ENCODE data around the gene KCNQ1.

Gene KCNQ1

DNA sequence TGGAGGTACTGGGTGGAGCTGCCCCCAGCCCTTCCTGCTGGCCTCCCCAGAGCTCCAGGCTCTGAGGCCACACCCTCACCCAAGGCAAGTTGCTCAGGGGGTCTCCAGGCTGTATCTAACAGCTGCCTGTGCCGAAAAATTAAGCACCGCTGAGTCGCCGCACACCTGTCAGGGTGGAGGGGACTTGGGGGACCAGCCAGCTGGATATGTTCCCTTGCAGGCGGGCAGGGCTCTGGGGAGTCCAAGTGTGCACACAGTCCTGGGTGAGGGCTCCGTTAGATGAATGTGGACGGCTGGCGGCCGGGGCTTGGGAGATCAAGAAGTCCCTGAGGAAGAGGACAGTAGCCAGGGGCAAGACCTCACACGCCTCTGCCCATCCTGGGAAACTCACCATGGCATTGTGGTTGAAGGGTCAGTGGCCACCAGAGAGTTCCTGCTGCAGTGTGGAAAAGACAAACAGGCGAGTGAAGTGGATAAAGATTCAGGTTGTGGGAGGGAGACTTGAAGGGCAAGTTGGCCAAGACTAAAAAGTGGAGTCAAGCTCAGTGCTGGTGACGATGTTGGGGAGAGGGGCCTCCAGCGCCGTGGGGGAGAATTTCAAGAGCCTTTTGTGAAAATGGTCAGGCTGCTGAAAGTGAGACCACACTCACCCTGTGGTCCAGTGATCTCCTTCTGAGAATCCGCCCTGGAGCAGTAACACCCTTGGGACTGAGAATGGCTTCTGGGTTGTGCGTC, 371.1 kb downstream of the KCNQ1 start:
- DNase-seq: no peak

GRCh38 chr11:2816523-2816922, 371.7 kb downstream of the KCNQ1 start:
- DNase-seq: no peak

DNA sequence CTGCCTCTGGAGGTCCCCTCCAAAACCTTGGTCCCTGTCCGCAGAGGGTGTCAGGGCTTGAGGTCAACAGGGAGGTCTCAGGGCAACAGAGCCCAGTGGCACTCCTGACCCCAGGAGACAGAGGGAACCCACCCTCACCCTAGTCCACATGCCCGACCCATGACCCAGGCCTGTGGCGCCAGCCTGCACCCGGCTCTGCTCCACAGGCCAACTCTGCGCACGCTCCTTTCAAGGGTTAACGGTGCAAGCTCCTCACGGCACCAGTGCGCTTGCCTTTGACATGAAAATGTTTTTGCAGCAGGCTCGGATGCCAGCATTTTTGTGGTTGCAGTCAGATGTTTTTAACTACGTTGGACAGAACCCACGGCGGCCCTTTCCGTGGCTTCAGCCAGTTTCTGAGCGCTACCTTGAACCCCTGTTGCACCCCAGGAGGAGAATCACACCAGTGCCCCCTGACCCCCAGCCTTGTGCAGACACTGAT, 372.2 kb downstream of the KCNQ1 start:
- no peak for DNase-seq

- no peak for DNase-seq
Measured at GRCh38 chr11:2817431-2817830, 372.6 kb downstream of the KCNQ1 start.

GRCh38 chr11:2818021-2818420, 373.2 kb downstream of the KCNQ1 start:
- DNase-seq: no peak

GRCh38 chr11:2818503-2818902, 373.7 kb downstream of the KCNQ1 start:
- DNase-seq: no peak

DNA sequence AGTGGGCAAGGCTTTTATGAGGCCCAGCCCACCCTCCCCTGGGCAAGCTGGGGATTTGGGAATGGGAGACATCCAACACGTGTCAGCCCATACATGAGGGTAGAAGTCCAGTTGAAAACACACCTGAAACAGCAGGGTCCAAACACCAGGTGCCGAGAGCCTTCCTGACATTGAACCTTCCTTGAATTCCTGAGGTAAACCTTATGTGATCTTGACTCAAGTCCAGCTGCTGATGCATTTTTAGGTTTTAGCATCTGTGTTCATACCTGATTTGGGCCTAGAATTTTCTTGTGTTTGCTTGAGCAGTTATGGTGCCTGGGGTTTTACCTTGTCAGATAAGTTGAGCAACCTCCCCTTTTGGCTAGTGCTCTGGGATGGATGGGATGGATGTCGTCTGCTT, 374.5 kb downstream of the KCNQ1 start:
- no peak for DNase-seq

GRCh38 chr11:2820976-2821375, 376.2 kb downstream of the KCNQ1 start:
- no peak for DNase-seq

DNA sequence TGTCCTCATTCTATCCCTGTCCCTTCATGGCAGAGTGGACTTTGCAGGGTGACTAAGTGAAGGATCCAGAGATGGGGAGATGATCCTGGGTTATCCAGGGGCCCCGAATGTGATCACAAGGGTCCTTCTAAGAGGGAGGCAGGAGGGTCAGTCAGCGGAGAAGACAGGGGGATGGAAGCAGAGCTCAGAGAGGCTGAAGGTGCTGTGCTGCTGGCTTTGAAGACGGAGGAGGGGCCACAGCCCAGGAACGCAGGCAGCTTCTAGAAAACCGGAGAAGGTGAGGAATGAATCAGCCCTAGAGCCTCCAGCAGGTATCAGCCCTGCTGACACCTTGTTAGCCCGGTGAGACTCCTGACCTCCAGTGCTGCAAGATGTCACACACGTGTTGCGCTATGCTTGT, 377.1 kb downstream of the KCNQ1 start:
- no peak for DNase-seq

DNA sequence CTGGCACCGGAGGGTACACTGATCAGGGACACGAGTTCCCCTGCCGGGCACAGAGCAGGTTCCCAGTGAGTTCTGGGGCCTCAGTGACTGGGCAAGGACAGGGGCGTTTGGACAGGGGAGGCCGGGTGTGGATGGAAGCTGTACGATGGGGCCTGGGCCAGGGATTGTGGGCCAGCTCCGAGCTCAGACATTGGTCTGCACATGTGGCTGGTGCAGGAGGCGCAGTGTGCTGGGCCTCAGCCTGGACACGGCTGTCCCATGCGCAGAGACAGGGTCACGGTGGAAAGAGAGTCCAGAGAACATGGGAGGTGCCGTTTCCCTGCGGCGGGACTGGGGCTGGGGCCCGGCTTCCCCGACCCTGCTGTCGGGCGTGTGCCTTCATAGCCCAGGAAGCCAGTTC, 380.0 kb downstream of the KCNQ1 start:
- no peak for DNase-seq

GRCh38 chr11:2825261-2825888, 380.6 kb downstream of the KCNQ1 start:
- DNase-seq: no peak

DNA sequence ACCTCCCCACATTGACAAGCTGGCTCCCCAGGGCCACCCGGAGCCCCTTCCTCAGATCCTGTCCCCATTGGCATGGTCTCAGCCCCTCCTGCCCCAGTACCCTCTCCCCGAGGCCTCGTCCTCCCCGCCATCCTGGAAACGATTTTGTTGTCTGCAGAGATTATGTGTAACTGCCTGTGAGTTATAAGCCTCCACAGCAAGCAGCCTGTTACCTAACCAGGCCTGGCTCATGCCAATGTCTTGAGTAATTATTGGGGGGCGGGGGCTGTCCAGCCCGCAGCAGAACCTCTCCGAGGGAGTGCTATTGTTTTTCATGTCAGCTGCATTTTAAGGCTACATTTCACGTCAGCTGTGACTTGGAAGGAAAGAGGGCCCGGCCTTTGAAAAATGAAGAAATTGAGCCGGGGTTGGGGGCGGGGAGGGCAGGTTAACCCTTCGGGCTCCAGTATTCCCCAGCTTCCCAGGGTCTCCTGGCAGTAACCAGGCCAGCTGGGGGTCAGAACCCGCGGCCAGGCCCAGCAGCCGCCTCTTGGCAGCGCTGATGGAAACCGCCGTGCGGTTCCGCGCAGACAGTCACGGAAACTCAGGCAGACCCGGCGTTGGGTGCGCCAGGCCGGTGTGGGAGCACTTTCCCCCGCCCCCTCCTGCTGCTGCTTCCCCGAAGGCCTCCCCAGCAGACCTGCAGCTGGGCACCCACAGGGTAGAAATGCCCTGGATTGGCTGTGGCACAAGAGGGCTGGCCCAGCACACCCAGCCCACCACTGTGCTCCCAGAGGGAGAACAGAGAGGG, 381.3 kb downstream of the KCNQ1 start:
- no peak for DNase-seq

GRCh38 chr11:2826679-2827056, 381.9 kb downstream of the KCNQ1 start:
- no peak for DNase-seq

DNA sequence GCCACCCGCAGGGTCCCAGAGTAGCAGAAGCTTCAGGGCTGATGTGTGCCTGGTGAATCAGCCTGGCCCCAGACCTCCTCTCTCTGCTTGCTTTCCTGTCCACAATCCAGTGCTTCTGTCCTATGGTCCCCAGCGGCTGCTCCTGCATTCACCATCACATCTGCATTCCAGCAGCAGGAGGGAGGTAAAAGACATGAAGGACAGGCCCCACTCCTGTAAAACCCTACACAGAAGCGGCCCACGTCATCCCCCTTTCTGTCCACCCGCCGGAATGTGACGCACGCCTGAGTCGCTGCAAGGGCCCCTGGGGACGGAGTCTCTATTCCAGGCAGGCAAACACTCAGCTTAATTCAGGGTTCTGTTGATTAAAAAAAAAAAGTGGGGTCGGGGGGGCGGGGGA, 382.4 kb downstream of the KCNQ1 start:
- no peak for DNase-seq

GRCh38 chr11:2827792-2828191, 383.0 kb downstream of the KCNQ1 start:
- no peak for DNase-seq

DNA sequence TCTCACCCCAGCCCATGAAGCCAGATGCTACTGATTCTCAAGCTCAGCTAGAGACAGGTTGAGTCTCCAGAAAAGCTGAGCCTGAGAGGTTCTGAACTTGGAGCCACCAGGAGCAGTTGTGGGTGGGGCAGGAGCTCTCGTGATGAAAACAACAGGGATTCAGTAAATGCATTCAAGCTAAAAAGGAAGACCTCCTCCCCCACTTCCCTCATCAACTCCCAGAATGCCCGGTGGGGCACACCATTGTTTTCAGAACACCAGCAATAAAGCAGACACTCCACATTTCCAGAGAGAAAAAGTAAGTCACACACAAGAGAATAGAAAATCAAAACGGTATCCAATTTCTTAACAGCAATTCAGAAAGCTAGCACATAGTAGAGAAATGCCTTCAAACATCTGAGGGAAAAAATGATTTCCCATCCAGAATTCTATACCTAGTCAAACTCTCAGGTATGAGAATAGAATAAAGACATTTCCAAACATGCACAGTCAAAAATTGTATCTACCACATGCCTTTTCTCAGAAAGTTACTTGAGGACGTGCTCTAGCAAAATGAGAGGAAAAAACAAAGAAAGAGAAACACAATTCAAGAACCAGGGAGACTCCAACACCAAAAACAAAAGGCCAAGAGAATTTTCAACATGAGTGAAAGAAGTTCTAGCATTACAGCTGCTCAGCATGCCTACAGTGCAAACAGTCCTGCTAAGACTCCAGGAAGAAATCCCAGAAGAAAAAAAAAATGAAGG, 383.9 kb downstream of the KCNQ1 start:
- no peak for DNase-seq

- DNase-seq: no peak
Measured at GRCh38 chr11:2830030-2830812, 385.4 kb downstream of the KCNQ1 start.

DNA sequence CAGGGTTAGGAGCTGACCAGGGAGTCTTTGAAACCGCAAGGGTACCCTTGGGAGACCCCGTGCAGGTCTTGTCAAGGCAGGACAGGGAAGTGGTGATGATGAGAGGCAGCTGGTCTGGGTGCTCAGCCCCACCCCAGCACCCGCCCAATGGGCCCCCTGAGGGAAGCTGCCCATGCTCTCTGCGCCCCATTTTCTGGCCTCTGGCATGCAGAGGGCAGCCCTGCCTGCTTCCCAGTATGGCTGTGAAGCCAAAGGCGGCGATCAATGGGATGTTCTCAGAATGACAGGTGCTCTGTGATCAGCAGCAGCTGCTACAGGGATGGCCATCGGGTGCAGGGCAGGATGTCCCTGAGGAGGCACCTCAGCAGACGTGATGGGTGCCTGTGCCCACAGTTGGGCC, 386.1 kb downstream of the KCNQ1 start:
- no peak for DNase-seq

DNA sequence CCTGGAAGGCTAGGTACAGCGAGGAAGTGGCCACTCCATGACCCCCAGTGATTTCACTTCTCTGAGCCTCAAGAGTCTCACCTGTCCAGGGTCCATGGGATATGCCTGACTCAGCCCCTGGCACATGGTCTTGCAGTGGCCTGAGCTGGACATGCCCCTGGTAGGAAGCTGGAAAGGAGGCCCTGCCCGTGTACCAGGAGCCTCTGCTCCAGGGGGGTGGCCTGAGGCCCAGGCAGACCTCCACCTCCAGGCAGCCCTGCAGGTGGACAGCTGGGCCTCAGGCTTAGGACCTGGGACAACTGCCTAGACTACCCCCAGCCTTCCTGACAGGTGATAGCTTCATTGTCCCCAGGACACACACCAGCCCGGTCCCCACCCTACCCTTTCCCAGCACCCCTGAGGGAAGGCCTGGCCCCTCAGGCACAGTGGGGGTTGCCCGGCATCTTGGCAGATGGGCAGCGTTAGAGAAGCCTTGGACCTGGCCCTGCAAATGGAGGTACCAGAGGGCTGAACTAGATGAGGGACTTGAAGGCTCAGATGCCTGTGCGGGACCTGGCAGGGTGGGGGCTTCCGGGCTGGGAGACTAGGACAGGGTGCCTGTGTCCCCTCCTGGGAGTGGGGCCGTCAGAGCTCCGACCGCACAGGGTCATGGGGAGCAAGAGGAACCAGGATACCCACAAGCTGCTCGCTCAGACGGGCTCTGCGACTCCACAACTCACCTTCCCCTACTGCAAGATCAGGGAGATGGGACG, 387.1 kb downstream of the KCNQ1 start:
- no peak for DNase-seq

DNA sequence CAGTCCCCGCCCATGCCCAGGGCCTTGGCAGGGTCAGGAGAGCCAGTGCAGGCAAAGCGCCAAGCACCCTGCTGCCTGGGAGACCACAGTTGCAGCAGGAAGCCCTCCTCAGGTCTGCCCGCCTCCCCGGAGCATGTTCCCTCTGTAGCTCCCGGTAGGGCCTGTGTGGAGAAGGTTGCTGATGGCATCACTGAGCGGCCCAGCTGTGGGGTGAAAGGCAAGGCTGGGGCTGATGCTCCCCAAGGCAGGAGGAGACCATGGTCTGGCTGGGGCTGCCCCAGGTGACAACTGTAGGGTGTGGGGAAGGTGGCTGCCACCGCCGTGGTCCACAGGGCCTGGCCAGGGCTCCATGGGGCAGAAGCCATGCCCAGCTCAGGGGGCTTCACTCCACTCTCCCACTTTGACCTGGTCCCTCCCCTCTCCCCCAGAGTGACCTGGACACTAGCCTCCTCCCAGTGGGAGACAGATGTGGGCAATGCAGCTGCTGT, 387.8 kb downstream of the KCNQ1 start:
- DNase-seq: no peak

DNA sequence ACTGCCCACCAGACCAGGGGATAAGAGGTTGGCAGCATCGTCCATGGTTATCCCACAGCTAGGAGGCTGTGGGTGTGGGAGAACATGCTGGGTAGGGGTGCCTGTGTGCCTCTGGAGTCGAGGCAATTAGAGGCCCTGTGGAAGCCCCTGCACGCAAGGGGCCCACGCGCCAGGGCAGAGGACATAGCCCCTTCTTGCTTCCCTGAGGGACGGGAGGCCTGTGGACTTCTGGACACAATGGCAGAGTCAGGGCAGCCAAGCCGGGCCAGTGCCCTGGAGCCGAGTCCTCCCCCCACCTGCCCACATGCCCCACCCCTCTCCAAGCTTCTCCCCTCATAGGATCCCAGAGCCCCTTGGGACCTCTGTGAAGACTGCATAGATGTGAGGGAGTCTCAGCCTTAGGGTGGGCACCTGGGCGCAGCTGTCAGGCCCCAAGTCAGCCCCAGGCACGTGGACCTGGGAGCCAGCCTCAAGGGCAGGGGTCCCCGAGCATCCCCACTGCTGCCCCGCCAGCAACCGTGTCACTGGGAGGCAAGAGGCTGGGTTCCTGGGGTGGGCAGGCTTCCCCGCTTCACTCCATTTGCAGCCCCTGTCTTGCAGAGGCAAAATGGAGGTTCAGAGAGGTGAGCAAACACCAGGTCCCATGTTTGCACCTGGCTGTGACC, 388.4 kb downstream of the KCNQ1 start:
- no peak for DNase-seq
